HPDE6-E6E7 (cell line): ENCODE results near the gene MYF6.
A peak's percentile ranks its signal among the peaks of the same experiment; 100 is the strongest.
"Not testable (repeated sequence)": the region's sequence is repeated elsewhere in the genome, so short reads cannot be mapped to it uniquely, and the experiment has no call there.

Experiments used
- DNase-seq: peaks from one replicate; pipeline ENCODE4 v3.0.0; 2011; ENCODE audit warnings: missing footprints; ENCODE audit errors: extremely low spot score

The MYF6 gene

DNA sequence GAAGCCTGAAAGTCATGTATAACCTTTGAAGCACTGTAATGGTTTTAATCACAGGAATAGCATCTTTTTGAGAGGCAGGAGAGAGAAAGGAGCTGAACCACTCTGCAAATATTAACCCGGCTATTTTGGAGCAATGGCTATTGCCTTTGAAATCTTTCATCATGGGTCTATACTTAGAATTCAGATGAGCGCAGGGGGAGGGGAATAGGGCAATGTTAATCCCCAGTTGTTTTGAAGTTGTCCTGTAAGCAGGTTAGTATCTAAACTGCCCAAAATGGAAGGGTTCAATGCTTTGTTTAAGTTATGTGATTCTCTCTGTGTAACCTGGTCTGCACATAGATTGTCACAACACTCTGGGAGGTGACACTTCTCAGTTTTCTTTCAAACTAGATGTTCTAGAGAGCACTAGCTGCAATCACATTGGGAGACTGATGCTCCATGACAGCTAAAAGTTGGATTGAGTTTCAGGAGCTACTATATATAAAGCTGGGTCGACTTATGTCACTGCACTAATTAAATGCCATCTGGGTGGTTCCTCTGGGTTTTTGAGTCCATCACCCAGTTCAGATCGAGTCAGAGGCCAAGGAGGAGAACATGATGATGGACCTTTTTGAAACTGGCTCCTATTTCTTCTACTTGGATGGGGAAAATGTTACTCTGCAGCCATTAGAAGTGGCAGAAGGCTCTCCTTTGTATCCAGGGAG, at the start of gene MYF6:
MYF6 (plus strand) TSS at position 509 of the 704 bp plus-strand sequence; CDS start at position 595, 86 bp downstream.
- DNase-seq = no peak

DNA sequence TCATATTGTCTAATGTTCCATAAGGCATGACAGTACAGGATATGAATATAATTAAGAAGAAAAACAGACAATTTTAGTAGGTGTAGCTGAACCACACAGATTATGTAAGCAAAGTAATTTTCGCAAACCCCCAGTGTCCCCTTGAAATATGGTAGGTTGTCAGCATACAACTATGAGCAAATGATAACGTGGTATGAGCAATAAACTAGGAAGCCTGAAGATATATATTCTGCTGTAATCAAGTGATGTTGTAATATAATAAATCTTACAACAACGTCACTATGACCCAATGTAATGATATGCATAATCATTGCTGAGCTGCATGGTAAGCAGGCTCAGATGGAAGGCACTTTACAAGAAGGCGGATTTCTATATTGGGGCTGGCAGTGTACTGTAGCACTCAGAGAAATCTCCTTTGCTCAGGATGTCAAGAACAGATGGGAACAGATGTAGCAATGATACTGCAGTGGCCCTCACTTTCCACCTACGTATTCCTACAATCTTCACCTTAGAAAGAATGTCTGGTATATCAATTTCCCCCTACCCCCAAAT, 47.8 kb upstream of the MYF6 start:
- DNase-seq = no peak

DNA sequence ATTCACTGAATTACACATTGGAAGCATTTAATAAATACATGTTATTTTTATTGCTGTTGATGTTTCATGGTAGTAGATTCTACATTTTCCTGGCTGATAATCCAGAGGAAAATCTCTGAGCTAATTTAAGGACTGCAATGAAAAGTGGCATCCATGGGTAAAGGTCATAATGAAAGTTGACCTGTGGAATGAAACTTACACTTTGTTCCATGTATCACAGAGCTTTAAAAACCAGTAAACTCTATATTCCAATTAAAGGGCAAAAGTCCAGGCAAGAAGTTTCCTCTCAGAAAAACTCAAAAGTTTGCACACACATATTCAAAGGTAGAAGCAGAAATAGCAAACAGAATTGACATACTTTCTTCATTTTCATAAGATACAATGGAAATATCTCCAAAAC, 44.8 kb upstream of the MYF6 start:
- no peak for DNase-seq

DNA sequence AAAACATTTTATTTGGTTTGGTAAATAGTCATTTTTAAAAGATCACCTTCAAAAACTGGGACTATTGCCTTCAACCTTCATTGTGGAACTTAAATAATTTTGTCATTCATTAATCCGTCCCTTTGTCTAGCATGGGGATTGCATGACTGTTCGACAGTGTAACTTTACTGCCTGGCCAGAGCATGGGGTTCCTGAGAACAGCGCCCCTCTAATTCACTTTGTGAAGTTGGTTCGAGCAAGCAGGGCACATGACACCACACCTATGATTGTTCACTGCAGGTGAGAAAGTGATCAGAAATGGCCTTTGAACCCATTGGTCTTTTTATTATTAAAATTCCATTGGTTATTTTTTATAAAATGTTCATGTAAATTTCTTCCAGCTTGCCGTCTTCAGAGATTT, 37.2 kb upstream of the MYF6 start:
- no peak for DNase-seq

DNA sequence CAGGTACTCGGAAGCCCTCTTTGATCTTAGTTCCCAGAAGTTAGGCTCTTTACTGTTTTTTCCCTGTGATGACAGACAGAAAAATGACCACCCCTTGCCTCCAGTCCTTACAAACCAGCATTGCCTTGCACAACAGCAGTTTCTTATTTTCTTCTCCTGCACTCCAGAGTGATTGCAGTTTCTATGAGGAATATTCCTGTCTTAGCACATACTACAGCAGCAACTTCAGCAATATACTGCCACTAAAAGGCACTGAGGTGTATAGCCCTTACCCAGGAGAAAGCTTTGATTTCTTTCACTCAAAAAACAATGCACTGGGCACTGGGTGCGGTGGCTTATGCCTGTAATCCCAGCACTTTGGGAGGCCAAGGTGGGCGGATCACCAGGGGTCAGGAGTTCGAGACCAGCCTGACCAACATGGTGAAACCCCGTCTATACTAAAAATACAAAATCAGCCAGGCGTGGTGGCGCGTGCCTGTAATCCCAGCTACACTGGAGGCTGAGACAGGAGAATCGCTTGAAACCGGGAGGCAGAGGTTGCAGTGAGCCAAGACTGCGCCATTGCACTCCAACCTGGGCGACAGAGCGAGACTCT, 31.3 kb upstream of the MYF6 start:
- not testable (repeated sequence) for DNase-seq

DNA sequence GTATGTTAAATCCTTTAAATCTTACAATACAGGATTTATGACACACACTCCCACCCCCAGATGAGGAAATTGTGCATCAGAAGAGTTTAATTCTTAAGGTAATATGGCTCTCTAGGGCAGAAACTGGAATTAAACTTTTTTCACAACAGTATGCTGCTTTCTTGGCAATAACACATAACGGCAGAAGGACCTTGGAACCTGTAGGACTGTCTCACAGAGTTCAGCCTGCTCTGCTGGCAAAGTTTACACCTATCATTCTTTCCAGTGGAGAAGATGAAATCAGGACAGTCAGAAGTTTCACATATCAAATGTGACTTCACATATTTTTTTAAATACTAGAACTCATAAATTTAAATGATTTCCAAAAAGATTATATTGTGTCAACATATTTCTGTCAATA, 30.6 kb upstream of the MYF6 start:
- no peak for DNase-seq

DNA sequence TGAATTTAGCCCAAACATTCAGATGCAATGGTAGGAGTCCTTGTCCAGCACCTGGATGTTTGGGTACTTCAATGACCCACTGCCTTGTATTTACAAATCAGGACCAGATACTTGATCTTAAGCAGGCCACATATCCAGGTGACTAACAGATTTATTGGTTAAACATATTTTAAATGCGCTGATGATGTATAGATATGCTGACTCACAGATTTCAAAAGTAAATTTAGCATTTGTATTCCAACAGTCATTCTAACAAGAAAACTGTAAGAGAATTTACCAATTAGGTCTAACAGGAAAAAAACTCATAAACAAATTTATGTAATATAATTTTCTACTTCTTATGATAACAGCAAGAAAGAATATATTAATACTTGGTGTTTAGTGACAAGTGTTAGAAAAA, 29.4 kb upstream of the MYF6 start:
- no peak for DNase-seq

DNA sequence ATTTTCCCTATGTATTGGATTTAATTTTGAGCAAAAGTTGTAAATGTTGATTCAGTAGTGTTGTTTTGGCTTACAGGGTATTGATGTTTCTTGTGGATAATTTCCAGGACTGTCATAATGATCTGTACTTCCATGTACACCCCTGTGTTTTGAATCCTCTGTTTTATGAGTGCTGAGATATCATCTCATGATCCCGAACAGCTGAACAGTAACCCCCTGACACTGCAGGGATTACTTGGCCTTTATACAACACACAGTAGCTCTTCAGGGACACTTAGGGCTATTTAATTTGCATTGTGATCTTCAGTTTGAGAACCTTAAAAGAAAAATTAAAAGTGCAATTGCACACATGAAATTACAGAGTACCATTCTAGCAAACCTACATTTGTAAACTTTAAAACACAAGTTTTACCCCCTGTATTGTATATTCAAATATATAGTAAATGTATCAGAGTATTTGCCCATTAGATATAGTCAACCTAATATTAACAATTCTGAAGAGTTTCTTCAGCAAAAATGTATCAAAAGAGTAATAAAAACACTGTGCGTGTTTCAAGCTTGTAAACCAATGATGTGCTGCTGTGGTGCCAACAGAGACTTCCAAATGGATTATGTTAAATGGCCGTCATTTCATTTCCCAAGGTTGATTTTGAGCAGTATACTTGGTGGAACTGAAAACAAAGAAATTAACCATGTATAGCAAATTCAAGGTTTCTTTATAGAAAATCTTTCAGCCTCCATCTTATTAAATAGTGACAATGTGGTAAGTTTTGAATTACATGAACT, 27.9 kb upstream of the MYF6 start:
- DNase-seq = no peak

DNA sequence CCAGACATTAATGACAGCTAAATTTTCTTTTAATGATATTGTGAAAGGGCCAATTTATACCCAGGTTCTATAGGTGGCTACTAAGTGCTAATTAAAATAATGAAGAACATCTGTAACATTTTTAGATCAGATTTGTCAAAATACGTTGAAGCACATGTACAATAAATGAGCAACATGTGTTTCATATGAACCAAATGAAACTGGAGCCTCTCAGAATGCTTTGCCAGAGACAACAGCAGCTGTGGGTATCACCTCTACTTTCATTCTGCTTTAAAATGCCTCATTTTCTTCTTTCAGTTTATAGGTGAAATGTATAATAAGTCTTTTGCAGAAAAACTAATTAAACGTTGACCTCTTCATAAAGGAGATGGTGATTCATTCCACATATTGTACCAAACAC, 26.1 kb upstream of the MYF6 start:
- no peak for DNase-seq

DNA sequence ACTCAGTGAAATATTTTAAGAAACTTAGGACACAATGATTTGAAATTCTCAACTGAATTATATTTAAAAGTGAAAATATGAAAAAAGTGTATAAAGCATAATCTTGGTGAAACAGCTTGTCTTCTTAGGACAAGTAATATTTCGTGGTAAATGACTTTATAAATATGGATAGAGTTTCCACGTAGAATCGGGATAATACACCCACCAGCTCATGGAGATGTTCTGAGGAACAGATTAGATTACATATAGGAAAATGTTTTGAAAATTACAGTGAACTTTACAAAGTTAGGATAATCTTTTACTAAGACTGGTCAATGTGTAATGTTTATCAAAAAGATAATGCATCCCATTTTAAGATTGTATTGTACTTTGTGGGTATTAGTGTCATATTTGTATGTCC, 25.6 kb upstream of the MYF6 start:
- no peak for DNase-seq

DNA sequence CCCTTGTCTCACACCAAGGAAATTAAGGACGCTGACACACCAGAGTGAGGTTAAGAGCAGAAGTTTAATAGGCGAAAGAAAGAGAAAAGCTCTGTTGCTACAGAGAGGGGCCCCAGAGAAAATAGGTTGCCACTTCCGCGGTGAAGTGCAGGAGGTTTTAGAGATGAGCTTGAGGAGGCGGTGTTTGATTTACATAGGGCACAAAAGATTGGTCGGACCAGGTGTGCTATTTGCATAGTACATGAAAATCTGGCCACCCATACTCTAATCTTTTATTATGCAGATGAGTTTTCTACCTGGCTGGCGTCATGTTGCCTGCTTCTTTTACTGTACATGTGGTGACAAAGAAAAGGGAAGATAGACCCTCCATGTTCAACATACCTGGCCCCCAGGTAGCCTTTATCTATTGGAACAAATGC, 23.3 kb upstream of the MYF6 start:
- DNase-seq = no peak

DNA sequence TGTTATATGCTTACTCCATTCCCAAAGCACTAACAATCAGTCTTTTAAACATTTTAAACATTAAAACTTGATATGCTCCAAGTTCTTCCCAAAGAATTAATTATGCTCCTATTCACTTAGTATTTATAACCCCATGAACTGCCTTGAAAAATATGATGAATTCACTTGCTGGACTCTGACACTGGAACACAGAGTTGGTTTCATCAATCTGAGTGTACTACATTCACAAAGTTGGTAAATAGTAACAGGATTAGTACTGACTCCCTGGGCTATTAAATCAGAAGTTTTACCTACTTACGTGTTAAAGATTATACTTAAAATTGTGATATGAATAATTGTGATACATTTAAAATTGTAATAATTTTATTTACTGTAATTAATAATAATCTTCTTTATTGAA, 17.3 kb upstream of the MYF6 start:
- DNase-seq = no peak

DNA sequence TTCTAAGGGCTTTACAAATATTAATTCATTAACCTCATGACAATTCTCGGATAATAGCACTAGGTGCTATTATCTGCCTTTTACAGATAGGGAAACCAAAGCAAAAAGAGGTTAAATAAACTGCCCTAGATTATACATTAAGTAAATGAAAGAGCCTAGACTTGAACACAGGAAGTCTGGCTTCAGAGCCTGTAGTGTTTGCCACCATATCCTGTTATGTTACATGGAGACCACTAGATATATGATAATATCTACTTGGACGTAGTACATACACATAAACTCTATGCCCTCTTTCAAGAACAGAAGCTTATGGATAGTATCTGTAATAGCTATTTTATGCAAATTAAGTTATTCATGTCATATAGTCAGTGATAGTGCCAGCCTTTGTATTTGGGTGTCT, 16.9 kb upstream of the MYF6 start:
- no peak for DNase-seq

DNA sequence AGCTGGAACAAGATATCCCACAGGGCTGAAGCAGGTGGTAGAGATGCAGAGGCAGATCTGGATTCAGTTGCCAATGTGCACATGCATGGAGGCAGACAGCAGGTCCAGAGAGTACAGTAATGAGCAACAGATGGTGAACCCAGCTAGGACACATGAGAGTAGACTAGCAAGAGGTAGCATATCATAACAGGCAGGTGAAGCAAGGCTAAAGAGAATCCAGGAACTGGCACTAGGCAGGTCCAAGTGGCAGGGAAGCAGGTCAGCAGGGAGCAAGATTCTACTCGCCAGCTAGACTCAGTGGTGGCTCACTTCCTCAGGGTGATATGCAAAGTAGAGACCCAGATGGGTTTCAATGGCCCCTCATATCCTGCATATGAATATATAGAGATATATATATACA, 15.3 kb upstream of the MYF6 start:
- no peak for DNase-seq

DNA sequence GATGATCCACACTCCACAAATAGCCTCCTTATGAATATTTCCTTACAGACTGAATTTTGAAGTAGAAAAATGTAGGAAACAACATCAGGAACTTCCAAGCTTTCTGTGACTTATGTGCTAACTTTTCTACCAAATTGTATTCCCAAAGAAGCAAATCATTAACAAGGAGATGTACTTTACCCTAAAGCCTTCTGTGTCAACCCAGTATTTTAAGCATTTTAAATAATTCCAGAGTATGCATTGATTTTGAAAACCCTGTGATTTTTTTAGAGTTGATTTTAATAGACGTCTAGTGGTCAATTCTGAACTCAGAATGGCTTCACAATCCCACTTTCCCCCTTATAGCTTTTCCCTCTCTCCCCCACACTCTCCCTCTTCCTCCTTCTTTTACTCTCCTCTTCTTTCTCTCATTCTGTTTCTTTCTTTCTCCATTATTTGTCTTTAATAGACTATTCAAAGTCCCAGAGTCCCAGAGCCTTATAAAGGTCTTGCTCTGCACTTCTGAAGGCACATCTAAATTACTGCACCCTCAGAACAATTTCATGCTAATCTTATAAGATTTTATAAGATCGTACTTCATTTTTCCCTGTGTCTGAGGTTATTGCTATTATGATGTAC, 10.1 kb upstream of the MYF6 start:
- DNase-seq = no peak

DNA sequence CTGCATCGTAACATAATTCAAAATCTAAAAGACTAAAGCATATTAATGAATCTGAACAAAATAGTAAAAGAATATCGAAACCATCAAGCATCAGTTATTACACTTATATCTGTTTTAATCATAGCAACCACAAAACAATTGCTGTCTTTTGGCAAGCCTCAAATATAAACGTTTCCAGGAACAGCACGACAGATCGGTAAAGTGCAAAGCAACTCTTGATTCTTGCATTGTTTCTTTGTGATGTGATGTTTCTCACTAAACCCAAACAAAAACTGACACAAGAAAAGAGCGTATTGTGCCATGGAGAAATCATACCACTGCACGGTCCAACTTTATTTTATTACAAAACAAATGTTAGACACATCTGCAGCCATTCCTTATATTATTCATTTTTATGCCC, 9.2 kb upstream of the MYF6 start:
- no peak for DNase-seq

DNA sequence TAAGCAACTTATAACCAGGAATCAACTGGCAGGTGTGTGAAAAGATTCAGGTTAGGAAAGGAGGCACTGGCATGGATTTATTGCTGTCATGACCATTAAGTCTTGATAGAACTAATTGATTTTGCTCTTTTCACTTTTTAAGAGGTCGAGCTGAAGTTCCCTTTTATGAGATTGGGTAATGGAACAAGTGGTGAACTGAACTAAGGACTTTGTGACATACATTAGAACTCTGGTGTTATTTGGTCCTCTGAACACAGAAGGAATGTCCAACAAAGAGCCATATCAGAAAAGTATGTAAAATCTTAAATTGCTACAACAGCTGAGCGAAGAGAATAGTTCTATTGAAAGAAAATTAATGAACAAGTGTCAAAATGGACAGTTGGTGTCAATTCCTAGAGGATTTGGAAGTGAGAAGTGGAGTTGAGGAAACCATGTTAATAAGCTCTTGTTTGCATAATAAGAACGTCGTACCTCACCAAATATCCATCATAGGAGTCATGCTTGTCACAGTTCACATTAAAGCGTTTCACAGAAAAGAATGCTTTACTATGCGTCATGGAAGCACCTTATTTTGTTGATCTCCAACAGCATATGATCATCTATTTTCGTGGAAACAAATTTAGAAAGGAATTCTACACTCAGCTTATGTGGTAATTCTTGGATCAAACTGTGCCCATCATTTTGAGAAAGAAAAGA, 8.4 kb upstream of the MYF6 start:
- DNase-seq = no peak

DNA sequence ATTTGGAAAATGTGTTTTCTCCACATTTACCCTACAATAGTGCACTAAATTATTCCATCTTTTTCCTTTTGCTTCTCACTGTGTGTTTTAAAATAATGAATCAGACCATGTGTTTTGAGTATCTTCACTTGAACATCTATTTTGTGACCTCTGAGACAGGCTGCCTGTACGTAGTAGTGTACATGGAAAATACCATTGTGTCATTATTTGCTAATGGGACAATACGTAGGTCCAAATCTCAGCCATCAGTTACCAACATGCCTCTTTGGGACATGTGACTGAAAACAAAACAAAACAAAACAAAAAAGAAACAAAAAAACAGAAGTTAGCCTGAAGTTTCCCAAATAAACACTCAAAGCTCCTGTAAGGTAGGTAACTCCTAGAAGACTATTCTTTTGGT, 7.1 kb upstream of the MYF6 start:
- DNase-seq = no peak

DNA sequence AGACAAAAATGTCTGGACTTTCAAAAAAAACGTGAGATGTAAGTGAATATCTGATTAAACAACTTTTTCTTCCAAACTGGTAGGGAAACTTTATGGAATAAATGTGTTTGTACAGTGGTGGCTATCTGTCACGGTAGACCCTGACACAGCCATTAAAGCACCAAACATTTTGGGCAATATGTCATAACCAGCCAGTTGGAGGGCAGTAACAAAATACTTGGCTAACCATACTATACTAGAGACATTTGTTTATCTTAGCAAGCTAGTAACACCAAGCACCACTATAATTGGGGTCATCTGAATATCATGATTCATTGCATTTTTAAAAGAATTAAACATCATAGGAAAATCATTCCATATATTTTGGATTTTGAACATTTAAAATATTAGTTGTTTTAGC, 6.0 kb upstream of the MYF6 start:
- DNase-seq = no peak

DNA sequence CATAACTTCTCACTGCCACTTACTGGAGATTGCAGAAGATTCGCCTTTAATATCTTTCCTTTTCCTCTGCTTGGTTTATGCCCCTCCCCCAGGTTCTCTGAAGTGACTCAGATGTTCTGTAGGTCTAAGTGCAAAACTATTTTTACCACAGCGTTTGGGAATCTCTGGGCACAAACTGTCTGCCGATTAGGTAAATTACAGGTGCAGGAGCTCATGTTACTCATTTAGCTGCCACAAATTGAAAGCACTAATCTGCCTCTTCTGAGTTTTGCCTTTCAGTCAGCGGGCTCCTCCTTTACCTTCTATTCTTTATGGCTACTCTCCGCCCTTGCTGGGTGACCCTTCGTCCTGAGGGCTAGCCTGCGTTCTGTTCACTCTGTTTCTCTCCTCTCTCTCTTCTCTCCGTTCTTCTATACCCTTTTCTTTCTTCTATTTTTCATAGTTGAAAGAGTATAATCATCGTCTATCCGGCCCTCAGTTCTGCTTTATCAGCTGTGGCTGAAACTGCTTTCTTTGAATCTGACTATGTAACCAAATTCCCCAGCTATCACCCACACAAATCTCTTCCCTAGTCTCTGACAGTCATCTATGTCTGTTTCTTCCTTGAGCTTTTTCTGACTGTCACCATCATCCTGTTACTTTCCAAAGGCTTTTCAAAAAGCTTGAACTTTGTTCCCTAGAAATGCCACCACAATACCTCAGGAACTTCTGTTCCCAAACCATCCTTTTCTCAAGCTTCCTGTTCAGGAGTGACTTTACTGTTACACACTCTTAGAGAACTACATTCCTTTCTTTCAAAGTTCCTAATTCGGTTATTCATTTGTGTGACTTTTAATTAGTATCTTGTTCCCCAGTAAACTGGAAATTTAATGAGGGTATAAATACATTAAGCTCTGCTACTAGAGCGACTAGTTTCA, 4.3 kb upstream of the MYF6 start:
- peak; percentile 16 for DNase-seq

DNA sequence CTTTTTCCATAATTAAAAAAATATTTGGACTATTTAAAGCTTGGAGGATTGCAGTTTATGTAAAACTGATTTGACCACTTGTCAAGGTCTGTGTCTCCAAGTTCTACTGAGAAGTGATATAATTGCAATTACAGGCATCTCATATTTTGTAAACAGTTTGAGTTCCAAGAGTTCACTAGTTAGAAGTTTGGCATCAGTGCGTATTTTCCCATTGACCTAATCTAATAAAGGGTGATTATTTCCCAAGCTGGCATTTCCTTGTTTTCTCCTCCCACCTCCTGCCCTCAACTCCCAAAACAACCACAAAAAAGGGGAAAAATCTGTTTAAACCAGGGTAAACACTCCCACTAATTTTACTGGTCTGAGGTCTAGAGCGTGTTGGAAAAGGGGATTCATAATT, 3.0 kb upstream of the MYF6 start:
- DNase-seq = no peak
